BE2C (cell line): ENCODE results near the gene FHOD3.
"Not testable (repeated sequence)": the region's sequence is repeated elsewhere in the genome, so short reads cannot be mapped to it uniquely, and the experiment has no call there.

Experiments
- DNase-seq: peaks from one replicate; pipeline ENCODE4 v3.0.0-alpha.2; 2020
- H3K27me3 ChIP-seq: fragments of 250-450 bp; sonication (Bioruptor Pico); 2 replicates; pipeline ENCODE4 v1.5.1; 2020; ENCODE audit warnings: mild to moderate bottlenecking
- H3K36me3 ChIP-seq: fragments of 250-450 bp; sonication (Bioruptor Pico); 2 replicates; pipeline ENCODE4 v1.5.1; 2020; ENCODE audit warnings: mild to moderate bottlenecking
- H3K4me1 ChIP-seq: fragments of 250-450 bp; sonication (Bioruptor Pico); 2 replicates; pipeline ENCODE4 v1.5.1; 2020
- H3K4me3 ChIP-seq: 2 replicates; pipeline ENCODE4 v1.5.1; 2011; ENCODE audit warnings: low read depth, low read length
- H3K9me3 ChIP-seq: fragments of 250-450 bp; sonication (Bioruptor Pico); 2 replicates; pipeline ENCODE4 v1.5.1; 2020
- CTCF ChIP-seq: IDR thresholded peaks from 2 replicates; pipeline ENCODE4 v1.5.1; 2012; ENCODE audit warnings: mild to moderate bottlenecking, low read depth, low read length

Gene FHOD3

GRCh38 chr18:36350839-36351469 lies 53.4 kb downstream of the FHOD3 start:
- no peak for TF ChIP-seq CTCF

GRCh38 chr18:36352384-36352783 lies 54.9 kb downstream of the FHOD3 start:
- DNase-seq, result no peak
- no peak for TF ChIP-seq CTCF
- Histone ChIP-seq H3K36me3 (no peaks in the 10 kb centered on the region), H3K9me3 (no peaks in the 10 kb centered on the region), H3K4me3 (no peak overlapping the region), H3K27me3 (no peaks in the 10 kb centered on the region), H3K4me1 (no peaks in the 10 kb centered on the region)

More at GRCh38 chr18:36350839-36351469, 53.4 kb downstream of the FHOD3 start:
- DNase-seq, result no peak
- H3K27me3 ChIP-seq, result no peaks in the 10 kb centered on the region
- H3K36me3 ChIP-seq, result no peaks in the 10 kb centered on the region
- H3K9me3 ChIP-seq, result no peaks in the 10 kb centered on the region
- H3K4me1 ChIP-seq, result no peaks in the 10 kb centered on the region
- H3K4me3 ChIP-seq, result no peak overlapping the region

DNA sequence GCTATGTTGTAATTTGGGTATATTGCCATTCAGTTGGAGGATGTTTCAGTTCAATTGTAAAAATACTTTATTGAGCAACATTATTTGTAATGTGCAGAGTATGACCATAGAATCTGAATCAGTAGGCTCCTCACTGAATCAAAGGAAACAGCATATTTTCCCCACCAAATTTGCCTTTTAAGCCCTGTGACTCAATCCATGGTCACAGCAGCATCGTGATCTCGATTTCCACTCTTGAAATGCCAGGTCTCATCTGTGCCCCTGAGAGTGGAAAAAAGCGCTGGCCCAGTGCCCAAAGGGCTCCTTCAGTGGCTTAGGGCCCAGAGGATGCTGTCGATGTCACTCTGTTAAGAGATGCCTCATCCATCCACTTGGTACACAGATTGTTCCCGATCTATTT lies 57.5 kb downstream of the FHOD3 start:
- Histone ChIP-seq H3K27me3 (no peaks in the 10 kb centered on the region), H3K4me1 (no peaks in the 10 kb centered on the region), H3K36me3 (no peaks in the 10 kb centered on the region), H3K9me3 (no peaks in the 10 kb centered on the region), H3K4me3 (no peak overlapping the region)
- no peak for TF ChIP-seq CTCF
- DNase-seq, result no peak

GRCh38 chr18:36355511-36355910 lies 58.0 kb downstream of the FHOD3 start:
- Histone ChIP-seq H3K9me3 (no peaks in the 10 kb centered on the region), H3K36me3 (no peaks in the 10 kb centered on the region), H3K4me3 (no peak overlapping the region), H3K4me1 (no peaks in the 10 kb centered on the region), H3K27me3 (no peaks in the 10 kb centered on the region)
- TF ChIP-seq CTCF, result no peak
- no peak for DNase-seq

GRCh38 chr18:36356741-36357140 lies 59.2 kb downstream of the FHOD3 start:
- not testable (repeated sequence) for H3K4me1 ChIP-seq, H3K4me3 ChIP-seq, H3K9me3 ChIP-seq, DNase-seq, H3K36me3 ChIP-seq, H3K27me3 ChIP-seq

DNA sequence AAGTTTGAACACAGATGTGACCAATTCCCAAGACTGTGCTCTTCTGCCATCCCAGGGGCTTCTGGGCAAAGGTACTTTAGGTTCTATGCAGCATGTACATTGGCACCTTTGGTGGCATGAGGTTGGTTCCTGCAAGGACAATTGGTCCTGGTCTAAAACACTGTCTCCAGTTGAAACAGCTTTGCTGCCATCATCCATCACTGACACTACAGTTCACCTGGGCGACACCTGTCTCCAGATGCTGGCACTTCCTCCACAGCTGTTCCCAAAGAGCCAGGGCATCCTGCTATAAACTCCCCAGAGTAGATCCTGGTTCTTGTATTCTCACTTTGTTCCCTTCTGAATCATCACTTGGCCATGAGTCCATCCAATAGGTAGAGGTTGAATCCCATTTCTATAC lies 60.6 kb downstream of the FHOD3 start:
- no peaks in the 10 kb centered on the region for H3K27me3 ChIP-seq
- no peak for TF ChIP-seq CTCF

More for the DNA sequence above, 60.6 kb downstream of the FHOD3 start:
- no peak for DNase-seq
- H3K9me3 ChIP-seq, result no peaks in the 10 kb centered on the region
- no peaks in the 10 kb centered on the region for H3K36me3 ChIP-seq
- no peak overlapping the region for H3K4me3 ChIP-seq
- no peaks in the 10 kb centered on the region for H3K4me1 ChIP-seq
